Fibroblast of skin of abdomen (primary cell): Measurements from ENCODE around the gene RPF1.
"Not testable (repeated sequence)": the region's sequence is repeated elsewhere in the genome, so short reads cannot be mapped to it uniquely, and the experiment has no call there.

Source experiments
- DNase-seq: peaks from one replicate; pipeline ENCODE4 v3.0.0-alpha.2; 2013

Gene RPF1

DNA sequence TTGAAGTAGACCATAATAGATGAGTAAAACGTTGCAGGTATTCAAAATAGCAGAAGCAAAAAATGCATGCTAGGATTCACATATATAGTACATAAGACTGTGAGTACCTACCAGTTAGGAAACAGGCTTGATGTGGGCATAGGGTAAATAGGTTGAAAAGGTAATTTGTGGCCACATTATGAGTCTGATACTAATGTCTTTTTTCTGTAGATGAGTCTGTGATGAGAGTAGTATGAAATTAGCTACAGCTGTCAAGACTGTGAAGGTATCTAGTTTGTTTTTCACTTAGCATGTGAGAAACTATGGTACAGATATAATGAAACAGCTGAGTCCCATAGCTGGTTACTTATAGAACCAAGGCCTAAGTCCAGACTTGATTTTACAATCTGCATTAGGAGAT lies 14.7 kb downstream of the RPF1 start:
- DNase-seq: no peak

DNA sequence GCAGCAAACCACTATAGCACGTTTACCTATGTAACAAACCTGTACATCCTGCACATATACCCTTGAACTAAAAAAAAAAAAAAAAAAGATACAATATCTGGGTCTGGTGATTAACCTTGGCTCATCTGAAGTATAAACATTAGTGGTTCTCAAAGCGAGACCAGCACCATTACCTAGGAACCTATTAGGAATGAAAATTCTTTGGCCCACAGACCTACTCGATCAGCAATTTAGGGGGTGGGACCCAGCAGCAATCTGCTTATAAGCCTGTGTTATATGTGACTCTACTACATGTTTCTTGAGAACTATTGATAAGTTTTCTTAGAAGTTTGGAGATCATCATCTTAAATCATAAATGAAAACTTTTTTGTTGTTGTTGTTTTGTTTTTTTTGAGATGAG lies 17.4 kb downstream of the RPF1 start:
- no peak for DNase-seq

DNA sequence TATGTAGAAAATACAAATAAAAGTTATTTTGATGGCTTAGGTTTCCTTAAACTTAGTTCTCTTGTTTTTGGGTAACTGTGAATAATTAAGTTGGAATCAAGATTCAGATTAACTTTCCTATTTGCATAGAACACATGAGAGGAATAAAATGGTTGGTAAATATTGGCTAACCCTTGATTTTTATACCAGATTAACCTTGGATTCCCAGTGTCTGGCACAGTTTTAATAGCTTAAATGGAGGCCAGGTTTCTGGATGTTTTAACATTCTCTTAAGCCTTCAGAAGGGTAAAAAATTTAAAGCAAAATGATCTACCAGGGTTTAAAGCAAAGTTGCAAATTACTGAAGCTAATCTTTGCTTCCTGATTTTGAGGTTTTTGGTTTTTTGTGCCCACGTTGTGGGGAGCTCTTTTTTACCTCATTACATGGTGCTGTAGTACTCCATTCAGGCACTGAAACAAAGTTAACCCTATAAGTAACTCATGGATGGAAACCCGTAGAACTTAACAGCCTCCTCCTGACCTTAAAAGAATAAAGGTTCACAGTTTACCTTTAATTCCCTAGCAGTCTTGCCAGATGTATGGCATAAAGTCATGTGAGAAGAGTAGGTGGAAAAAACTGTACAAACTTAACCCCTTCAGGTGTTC lies 18.7 kb downstream of the RPF1 start:
- DNase-seq: no peak

DNA sequence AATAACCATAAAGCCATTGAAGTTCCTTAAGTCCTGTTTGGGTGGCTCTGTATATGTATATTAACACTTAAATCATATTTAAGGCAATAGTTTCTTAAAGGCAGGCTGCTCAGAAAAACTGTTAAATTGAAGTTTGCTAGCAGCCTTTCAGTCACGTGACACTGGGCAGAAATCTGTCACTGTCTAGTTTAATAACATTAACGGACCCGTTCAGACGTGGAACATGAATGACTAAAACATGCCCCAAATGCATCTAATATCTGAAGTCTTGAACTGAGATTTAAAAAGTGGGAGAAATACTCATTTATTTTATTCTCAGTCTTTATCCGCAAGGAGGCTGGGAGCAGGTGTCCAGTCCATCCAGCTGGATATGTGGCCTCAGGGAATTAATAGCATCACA lies 23.9 kb downstream of the RPF1 start:
- no peak for DNase-seq

DNA sequence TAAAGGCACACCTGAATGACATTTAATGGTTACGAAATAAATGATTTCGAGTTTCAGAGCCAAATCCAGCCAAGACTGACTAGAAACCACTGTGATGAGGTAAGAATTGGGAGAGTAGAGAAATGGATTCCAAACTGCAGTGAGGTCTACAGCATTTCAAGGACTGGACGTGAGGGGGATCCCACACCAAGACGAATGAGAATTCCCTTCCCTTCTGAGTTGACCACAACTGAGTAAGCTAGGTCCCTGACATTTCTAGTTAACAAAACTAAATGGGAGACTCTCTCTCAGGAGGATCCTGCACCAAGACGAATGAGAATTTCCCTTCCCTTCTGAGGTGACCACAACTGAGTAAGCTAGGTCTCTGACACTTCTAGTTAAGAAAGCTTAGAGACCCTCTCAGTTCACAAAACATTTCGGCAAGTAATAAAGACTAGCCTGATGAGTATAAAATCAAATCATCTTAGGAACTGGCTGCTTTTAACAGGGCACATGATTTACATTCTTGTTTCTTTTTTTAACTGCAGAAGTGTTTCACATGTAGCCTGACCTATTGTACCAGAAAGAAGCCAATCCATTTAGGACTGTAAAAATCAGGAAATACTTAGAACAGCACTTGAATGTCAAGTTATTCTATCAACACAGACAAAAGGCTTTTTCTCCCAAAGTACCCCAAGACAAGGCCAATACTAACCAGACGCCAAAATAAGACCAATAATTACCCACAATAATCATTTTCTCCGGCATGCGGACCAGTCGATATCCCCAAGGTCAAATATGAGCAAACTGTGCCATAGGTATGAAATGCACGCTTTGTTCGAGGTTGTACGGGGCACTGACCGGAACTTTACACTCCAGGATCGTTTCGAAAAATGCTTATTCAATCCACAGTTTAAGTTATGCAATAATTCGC lies 25.8 kb downstream of the RPF1 start:
- DNase-seq: peak; percentile 74

DNA sequence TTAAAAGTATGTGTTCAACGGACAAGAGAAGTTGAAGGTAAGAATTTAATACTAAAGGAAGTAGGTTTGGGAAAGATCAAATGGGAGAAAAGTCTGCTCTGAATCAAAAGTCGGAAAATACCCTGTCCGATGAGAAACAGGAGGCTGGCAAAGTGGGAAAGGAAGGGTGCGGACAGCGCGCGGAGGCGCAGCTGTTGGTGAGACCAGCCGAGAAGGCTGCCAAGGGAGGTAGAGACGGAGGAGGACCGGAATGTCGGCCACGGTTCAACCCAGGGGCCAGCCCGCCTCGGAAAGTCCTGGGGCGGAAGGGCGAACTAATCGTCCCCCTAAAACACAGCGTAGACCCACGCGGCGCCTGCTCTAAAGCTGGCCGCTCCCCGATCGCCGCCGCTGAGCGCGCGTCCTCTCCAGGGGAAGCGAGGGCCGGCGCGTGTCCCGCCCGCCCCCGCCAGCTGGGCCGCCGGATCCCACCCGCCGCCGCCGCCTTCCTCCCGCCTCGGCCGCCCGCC lies 26.5 kb downstream of the RPF1 start:
- DNase-seq: peak; percentile 64

DNA sequence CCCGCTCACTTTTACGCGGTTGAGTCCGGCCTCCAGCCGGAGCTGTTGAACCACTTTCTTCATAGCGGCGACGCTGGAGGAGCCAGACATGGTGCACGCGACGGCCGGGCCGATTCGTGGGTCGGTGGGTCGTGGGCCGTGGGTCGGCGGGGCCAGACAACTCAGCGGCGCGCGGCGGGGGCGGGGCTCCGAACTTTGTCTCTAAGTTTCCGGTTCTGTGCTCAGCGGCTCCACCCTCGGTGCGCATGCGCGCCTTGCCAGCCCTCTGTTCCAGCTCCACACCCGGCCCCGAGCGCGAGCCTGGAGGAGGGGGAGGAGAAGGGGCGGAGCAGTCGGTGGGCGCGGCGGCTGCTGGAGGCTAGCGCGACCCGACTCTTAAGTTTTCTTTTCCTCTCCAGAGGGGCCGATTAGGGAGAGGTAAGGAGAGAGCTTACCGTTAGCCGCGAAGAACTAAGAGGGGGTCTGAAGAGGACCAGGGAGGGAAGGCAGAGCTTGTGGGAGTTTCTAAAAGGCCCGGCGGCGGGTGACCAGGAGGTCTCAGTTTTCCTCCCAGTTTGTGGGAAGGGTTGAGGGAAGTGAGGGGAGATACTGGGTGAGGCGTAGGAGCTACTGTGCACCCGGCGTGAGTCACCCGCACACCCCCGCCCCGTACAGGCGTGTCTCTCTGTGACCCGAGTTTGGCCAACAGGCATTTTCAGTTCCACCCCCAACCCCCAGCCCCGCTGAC lies 27.1 kb downstream of the RPF1 start, which contains the start of the genes GNG5 and SPATA1:
Gene GNG5, minus strand, starts transcription at position 580 of the 727 bp plus-strand sequence. Its CDS starts 490 bp downstream, at position 90.
Gene SPATA1, plus strand, starts transcription at position 385 of the 727 bp plus-strand sequence. CDS start 9,974 bp downstream, outside the sequence.
- DNase-seq: peak; percentile 97

DNA sequence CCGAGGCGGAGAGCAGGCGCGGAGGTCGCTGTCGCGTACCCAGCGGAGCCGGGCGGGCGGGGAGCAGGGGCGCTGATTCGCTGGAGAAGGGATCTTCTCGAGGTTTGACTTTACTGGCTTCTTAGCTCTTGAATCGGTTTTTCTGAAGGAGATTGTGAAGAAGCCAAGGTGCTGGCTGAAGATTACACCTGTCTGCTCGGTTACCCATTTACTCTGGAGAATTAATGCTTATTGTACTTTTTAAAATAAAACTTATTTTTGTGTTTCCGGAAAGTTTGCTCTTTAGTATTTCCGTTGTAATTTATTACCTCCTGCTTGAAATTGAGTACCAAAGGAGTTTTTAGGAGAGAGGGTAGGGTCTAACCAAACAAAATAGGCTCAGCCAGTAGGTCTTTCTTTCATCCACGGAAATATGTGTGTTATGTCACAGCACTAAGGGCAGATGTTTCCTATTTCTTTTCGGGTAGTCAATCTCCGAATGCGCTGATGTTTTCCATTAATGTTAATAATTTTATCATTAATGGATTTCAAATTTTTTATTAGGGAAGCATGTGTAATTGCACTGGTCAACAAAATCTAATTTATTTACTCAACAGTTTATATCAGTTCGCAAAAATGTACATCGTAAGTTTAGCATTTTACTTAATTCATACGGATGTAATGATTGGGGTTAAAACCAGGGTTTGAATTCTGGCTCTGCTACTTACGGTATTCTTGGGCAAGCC lies 27.8 kb downstream of the RPF1 start:
- DNase-seq: no peak

DNA sequence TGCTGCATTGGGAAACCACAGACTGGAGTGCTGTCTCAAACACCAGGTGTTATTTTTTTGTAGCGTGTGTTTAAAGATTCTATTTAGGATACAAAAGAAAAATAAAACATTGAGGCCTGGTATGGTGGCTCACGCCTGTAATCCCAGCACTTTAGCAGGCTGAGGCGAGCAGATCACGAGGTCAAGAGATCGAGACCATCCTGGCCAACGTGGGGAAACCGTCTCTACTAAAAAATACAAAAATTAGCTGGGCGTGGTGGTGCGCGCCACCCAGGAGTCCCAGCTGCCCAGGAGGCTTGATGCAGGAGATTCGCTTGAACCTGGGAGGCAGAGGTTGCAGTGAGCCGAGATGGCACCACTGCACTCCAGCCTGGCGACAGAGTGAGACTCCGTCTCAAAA lies 28.8 kb downstream of the RPF1 start:
- not testable (repeated sequence) for DNase-seq

DNA sequence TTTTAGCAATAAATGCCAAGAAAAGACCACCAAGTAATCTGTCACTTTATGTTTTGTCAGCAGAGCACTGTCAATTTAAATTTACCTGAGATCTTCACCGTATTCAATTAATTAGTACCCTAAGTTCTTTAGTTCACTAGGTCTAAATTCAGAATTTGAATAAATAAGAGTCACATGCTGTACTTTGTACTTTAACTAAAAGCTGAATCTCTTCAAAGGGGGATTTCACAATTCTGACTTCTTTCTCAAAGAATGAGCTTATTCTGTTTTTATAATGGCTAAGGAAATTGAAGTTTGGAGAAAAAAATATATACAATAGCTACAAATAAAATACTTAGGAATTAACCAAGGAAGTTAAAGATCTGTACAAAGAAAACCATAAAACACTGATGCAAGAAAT lies 29.4 kb downstream of the RPF1 start:
- DNase-seq: no peak

DNA sequence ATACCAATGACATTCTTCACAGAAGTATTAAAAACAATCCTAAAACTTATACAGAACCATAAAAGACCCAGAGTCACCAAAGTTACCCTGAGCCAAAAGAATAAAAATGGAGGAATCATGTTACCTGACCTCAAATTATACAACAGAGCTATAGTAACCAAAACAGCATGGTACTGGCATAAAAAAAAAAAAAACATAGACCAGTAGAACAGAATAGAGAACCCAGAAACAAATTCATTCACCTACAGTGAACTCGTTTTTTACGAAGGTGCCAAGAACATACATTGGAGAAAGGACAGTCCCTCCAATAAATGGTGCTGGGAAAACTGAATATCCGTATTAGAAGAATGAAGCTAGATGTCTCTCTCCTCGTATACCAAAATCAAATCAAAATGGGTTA lies 30.0 kb downstream of the RPF1 start:
- DNase-seq: no peak

DNA sequence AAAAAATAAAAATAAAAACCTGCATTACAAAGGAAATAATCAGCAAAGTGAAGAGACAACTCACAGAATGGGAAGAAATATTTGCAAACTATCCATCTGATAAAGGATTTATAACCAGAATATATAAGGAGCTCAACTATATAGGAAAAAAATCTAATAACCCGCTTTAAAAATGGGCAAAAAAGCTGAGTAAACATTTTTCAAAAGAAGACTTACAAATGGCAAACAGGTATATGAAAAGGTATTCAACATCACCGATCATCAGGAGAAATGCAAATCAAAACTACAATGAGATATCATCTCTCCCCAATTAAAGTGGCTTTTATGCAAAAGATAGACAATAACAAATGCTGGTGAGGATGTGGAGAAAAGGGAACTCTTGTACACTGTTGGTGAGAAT lies 31.1 kb downstream of the RPF1 start:
- no peak for DNase-seq

DNA sequence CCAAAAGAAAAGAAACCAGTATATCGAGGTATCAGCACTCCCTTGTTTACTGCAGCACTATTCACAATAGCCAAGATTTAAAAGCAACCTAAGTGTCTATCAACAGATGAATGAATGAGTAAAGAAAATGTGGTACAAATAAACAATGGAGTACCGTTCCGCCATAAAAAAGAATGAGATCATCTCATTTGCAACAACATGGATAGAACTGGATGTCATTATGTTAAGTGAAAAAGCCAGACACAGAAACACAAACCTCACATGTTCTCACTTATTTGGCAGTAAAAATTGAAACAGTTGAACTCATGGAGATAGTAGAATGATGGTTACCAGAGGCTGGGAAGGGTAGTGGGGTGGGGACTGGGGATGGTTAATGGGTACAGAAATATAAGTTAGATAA lies 31.6 kb downstream of the RPF1 start:
- no peak for DNase-seq

DNA sequence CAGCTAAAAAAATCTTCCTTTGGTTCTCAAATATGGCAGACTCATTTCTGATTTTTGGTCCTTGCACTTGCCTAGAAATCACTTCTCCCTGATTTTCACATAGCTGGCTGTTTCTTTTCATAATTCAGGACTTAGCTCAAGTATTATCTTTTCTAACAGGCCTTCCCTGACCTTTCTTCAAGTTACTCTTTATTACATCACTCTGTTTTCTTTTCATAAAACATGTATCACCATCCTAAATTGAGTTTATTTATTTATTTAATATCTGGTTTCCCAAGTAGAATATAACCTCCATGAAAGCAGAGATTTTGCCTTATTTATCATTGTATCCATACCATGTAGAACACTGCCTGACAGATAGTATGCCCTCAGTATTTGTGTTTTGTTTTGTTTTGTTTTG lies 45.5 kb downstream of the RPF1 start:
- no peak for DNase-seq

DNA sequence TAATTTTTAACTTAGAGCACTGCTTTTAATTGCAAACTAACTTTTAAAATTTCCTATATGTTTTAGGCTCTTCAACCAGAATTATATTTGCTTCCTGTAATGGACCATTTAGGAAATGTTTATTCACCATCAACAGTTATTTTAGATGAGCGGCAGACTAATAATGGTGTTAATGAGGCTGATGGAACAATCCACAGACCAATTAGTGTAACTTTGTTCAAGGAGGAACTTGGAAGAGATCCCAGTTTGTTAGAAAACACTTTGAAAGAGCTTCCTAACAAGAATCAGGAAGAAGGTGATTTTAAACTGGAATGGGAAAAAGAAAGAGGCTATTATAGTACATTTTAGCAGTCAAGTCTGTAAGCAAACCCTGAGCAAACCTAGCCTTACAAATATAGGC lies 46.7 kb downstream of the RPF1 start:
- no peak for DNase-seq

DNA sequence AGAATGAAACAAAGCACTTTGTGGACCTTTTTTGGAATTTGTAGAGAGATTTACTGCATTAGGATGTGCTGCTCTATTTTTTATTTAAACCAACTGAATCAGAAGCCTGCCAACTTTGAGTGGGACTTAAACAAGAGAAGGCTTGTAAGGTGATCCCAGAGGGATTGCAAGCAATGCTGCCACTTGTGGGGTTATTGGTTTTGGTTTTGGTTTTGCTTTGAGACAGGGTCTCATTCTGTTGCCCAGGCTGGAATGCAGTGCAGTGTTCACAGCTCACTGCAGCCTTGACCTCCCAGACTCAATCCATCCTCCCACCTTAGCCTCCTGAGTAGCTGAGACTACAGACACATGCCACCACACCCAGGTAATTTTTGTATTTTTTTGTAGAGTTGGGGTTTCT lies 59.5 kb downstream of the RPF1 start:
- DNase-seq: no peak

DNA sequence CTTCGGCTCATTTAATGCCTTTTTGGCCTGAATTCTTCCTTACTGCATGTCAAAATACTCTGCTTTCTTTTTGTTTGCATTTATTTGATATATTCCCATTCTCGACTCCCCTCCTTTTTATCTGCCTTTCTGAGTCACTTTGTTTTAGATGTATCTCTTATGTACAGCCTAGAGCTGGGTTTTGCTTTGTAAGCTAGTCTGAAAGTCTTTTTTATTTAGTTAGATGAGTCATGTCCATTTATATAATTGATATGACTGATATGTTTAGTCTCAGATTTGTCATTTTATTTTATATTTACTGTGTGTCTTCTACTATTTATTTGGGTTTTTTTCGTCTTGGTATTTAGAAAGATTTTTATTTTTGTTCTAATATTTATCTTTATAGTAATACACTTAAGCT lies 60.9 kb downstream of the RPF1 start:
- DNase-seq: peak; percentile 2

DNA sequence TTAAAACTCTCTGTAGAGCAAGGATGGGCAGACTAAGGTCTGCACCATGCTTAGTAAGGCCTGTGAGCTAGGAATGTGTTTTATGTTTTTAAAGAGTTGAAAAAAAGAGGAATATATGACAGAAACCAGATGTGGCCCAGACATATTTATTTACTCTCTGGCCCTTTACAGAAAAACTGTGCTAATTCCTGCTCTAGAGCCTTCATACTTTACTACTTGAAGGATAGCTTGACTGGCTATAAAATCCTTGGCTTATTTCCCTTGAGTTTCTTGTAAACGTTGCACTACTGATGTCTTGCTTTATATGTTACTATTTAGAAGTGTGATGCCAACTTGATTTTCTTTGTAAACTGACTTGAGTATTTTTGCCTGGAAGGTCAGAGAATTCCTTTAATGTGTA lies 61.7 kb downstream of the RPF1 start:
- DNase-seq: peak; percentile 4

DNA sequence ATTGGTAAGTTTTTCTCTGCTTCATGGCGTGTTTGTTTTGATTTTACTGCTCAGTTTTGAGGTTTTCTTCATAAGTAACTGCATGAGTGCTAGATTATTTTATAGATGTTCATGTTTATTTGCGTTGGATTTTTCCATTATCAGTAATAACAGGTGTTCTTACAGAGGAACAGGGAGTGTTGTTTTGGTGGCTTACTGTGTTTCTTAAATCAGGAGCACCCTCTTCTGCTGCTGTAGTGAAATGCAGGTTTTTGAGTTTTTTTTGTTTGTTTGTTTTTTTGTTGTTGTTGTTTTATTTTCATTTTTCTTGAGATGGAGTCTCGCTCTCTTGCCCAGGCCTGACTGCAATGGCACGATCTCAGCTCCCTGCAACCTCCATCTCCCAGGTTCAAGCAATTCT lies 62.6 kb downstream of the RPF1 start:
- DNase-seq: no peak
